Measurements from ENCODE around the gene DIDO1.

DIDO1 gene

DNA sequence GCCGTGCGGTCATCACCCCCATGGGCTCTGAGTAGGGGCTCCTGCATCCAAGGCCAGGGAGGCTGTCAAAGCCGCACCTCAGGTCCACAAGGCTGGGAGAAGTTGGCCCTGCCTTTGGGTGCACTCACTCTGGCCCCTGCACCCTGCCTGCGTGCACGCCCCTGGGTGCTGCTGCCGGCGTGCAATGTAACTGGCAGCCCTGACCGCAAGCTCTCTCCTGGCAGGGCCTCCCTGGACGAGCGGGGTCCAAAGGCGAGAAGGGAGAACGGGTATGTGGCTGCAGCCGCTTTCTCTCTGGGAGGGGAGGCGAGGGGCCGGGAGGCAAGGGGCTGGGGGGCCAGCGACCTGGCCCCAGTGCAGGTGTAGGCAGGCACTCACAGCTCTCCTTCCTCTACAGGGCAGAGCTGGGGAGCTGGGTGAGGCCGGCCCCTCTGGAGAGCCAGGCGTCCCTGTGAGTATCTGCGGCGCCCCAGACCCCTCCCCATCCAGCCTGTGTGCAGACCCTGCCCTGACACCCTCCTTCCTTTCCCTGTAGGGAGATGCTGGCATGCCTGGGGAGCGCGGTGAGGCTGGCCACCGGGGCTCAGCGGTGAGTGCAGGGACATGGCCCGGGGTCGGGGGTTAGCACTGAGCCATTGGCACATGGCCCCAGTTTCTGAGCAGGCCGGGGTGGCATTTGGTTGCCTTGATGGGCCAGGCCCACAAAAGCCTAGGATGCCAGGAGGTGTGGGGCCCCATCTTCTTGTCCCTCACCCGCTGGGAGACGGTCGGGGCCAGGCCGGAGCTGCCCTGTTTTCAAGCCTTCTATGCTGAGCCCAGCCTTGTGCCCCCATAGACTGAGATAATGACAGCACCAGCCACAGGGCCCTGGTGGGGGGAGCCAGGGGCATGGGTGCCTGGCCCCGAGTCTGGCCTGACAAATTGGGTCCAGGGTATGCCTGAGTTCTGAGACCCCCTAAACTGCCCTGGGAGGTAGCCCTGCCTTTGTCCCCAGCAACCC, 96.8 kb downstream of the DIDO1 start:
- Mint-ChIP-seq H3K27ac (no peak overlapping the region), H3K9me3 (no peaks in the 10 kb centered on the region), H3K36me3 (ENCODE audit: low read depth) (no peaks in the 10 kb centered on the region), H3K4me1 (peaks cover 22% of the 10 kb centered on the region), H3K27me3 (ENCODE audit: low read depth, poor library complexity) (peaks cover 3% of the 10 kb centered on the region), H3K4me3 (no peak overlapping the region)
- no peak for DNase-seq
- TF ChIP-seq, protein P1, sequence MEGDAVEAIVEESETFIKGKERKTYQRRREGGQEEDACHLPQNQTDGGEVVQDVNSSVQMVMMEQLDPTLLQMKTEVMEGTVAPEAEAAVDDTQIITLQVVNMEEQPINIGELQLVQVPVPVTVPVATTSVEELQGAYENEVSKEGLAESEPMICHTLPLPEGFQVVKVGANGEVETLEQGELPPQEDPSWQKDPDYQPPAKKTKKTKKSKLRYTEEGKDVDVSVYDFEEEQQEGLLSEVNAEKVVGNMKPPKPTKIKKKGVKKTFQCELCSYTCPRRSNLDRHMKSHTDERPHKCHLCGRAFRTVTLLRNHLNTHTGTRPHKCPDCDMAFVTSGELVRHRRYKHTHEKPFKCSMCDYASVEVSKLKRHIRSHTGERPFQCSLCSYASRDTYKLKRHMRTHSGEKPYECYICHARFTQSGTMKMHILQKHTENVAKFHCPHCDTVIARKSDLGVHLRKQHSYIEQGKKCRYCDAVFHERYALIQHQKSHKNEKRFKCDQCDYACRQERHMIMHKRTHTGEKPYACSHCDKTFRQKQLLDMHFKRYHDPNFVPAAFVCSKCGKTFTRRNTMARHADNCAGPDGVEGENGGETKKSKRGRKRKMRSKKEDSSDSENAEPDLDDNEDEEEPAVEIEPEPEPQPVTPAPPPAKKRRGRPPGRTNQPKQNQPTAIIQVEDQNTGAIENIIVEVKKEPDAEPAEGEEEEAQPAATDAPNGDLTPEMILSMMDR (IDR thresholded peaks at IDR 0.05): no peak

DNA sequence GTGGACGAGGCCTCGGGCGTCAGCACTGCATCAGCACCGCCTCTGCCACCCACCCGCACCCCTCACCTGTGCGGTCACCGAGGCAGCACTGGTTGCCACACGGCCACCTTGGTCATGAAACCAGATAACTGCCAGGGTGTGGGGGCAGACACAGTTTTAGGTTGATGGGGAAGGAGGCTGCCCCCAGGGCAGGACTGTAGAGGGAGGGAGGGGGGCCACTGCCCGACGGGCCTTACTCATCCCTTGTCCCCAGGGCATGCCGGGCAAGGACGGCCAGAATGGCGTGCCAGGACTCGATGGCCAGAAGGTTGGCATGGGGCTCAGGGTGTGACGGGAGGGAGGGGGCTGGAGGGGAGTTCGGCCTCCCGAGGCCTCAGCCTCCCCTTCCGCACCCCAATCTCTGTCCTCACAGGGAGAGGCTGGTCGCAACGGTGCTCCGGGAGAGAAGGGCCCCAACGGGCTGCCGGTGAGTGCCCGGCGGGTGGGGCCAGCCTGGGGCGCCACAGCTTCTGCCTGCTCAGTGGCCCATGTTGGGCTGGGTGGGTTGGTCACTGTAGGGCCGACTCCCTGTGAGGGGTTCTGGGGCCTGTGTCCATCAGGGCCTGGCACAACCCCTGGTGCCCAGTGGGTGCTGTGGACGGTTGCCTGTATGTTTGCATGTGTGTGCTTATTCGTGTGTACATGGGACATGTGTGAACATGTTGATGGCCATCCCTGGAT, 97.6 kb downstream of the DIDO1 start:
- Mint-ChIP-seq H3K9me3 (no peaks in the 10 kb centered on the region), H3K27ac (no peak overlapping the region), H3K4me3 (no peak overlapping the region), H3K4me1 (peaks cover 22% of the 10 kb centered on the region), H3K36me3 (ENCODE audit: low read depth) (no peaks in the 10 kb centered on the region), H3K27me3 (ENCODE audit: low read depth, poor library complexity) (no peaks in the 10 kb centered on the region)
- no peak for DNase-seq
- TF ChIP-seq, protein P1 (IDR thresholded peaks at IDR 0.05): no peak

DNA sequence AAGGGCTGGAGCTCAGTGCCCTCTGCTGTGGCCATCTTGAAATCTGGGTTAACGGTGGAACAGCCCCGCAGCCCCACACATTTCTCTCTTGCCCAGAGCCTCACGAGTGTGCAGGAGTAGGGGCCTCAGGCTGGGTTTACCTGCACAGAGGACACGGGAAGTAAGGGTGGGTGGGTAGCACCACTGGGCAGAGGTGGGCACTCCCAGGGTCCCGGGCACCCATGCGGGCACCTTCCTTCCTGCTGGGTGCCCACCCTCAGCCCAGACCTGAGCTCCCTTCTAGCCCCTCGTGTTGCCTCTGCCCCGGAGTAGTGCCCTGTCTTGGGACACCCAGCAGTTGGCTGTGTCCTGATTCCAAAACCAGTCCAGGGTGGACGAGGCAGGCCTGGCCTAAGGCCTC, 98.3 kb downstream of the DIDO1 start:
- DNase-seq: no peak
- Mint-ChIP-seq H3K27ac (no peak overlapping the region), H3K36me3 (ENCODE audit: low read depth) (no peaks in the 10 kb centered on the region), H3K9me3 (no peaks in the 10 kb centered on the region), H3K4me1 (peaks cover 26% of the 10 kb centered on the region), H3K4me3 (no peak overlapping the region), H3K27me3 (ENCODE audit: low read depth, poor library complexity) (no peaks in the 10 kb centered on the region)
- TF ChIP-seq, protein P1 (IDR thresholded peaks at IDR 0.05): no peak

Measured in nephron progenitor cell (in vitro differentiated cells).